Mucosa of stomach (tissue), 1 donor: ENCODE results near the gene TAF6L.
A peak's percentile ranks its signal among the peaks of the same experiment; 100 is the strongest.

Experiments
- H3K27me3 ChIP-seq: one replicate; pipeline ENCODE4 v1.7.0; 2013; ENCODE audit warnings: mild to moderate bottlenecking, low read length; ENCODE audit not compliant: control insufficient read depth, insufficient read depth
- H3K36me3 ChIP-seq: one replicate; pipeline ENCODE4 v1.7.0; 2013; ENCODE audit warnings: low read length; ENCODE audit not compliant: control insufficient read depth, insufficient read depth
- H3K4me1 ChIP-seq: one replicate; pipeline ENCODE4 v1.7.0; 2013; ENCODE audit warnings: mild to moderate bottlenecking, low read length; ENCODE audit not compliant: control insufficient read depth, insufficient read depth
- H3K4me3 ChIP-seq: one replicate; pipeline ENCODE4 v1.7.0; 2013; ENCODE audit warnings: low read length
- H3K9ac ChIP-seq: one replicate; pipeline ENCODE4 v1.7.0; 2013; ENCODE audit warnings: mild to moderate bottlenecking, low read length, moderate library complexity
- H3K9me3 ChIP-seq: one replicate; pipeline ENCODE4 v1.7.0; 2013; ENCODE audit warnings: mild to moderate bottlenecking, low read length, moderate library complexity; ENCODE audit not compliant: control insufficient read depth
- donor health status: Pancreatic carcinoma.

The TAF6L gene

GRCh38 chr11:62774407-62774806 is 3.2 kb downstream of the TAF6L start:
- H3K27me3 ChIP-seq, result no peaks in the 10 kb centered on the region
- H3K9ac ChIP-seq, result no peak overlapping the region
- H3K36me3 ChIP-seq, result peaks cover 7% of the 10 kb centered on the region
- H3K4me3 ChIP-seq, result no peak overlapping the region
- no peaks in the 10 kb centered on the region for H3K9me3 ChIP-seq
- H3K4me1 ChIP-seq, result peaks cover 18% of the 10 kb centered on the region

- H3K9me3 ChIP-seq, result no peaks in the 10 kb centered on the region
- H3K36me3 ChIP-seq, result peaks cover 7% of the 10 kb centered on the region
- peaks cover 7% of the 10 kb centered on the region for H3K4me1 ChIP-seq
- H3K9ac ChIP-seq, result no peak overlapping the region
- no peaks in the 10 kb centered on the region for H3K27me3 ChIP-seq
- H3K4me3 ChIP-seq, result no peak overlapping the region
Observed at GRCh38 chr11:62775646-62776045, 4.5 kb downstream of the TAF6L start.

GRCh38 chr11:62777389-62777788 is 6.2 kb downstream of the TAF6L start:
- Histone ChIP-seq H3K9me3 (no peaks in the 10 kb centered on the region), H3K27me3 (no peaks in the 10 kb centered on the region), H3K36me3 (peaks cover 7% of the 10 kb centered on the region), H3K4me3 (no peak overlapping the region), H3K4me1 (no peaks in the 10 kb centered on the region), H3K9ac (no peak overlapping the region)

- Histone ChIP-seq H3K9me3 (no peaks in the 10 kb centered on the region), H3K9ac (no peak overlapping the region), H3K36me3 (peaks cover 7% of the 10 kb centered on the region), H3K27me3 (no peaks in the 10 kb centered on the region), H3K4me1 (no peaks in the 10 kb centered on the region), H3K4me3 (no peak overlapping the region)
Observed at GRCh38 chr11:62778441-62778840, 7.2 kb downstream of the TAF6L start.

GRCh38 chr11:62782753-62783152 is 11.6 kb downstream of the TAF6L start:
- Histone ChIP-seq H3K9ac (no peak overlapping the region), H3K36me3 (no peaks in the 10 kb centered on the region), H3K4me1 (peaks cover 8% of the 10 kb centered on the region)

GRCh38 chr11:62786318-62787004 is 15.3 kb downstream of the TAF6L start:
- H3K4me1 ChIP-seq, result peaks cover 22% of the 10 kb centered on the region
- peaks cover 11% of the 10 kb centered on the region for H3K36me3 ChIP-seq
- no peaks in the 10 kb centered on the region for H3K9me3 ChIP-seq
- H3K9ac ChIP-seq, result peak overlapping the region; percentile 79
- H3K4me3 ChIP-seq, result peak overlapping the region; percentile 68
- no peaks in the 10 kb centered on the region for H3K27me3 ChIP-seq

More at GRCh38 chr11:62782753-62783152, 11.6 kb downstream of the TAF6L start:
- H3K4me3 ChIP-seq, result no peak overlapping the region
- no peaks in the 10 kb centered on the region for H3K9me3 ChIP-seq
- no peaks in the 10 kb centered on the region for H3K27me3 ChIP-seq

GRCh38 chr11:62787005-62787759 is 16.0 kb downstream of the TAF6L start, which contains the start of gene TMEM179B:
Gene TMEM179B (plus strand): TSS chr11:62787402. CDS start chr11:62787432, 30 bp downstream.
- Histone ChIP-seq H3K9ac (peak within 1 kb of the TSS; percentile 79), H3K27me3 (no peaks in the 10 kb centered on the region), H3K9me3 (no peaks in the 10 kb centered on the region), H3K36me3 (peaks cover 11% of the 10 kb centered on the region), H3K4me3 (peak within 1 kb of the TSS; percentile 68), H3K4me1 (peaks cover 24% of the 10 kb centered on the region)

GRCh38 chr11:62788991-62789390 is 17.8 kb downstream of the TAF6L start:
- H3K36me3 ChIP-seq, result peaks cover 11% of the 10 kb centered on the region
- no peak overlapping the region for H3K4me3 ChIP-seq

GRCh38 chr11:62789576-62789975 is 18.4 kb downstream of the TAF6L start:
- no peak overlapping the region for H3K4me3 ChIP-seq
- H3K9ac ChIP-seq, result no peak overlapping the region
- peaks cover 14% of the 10 kb centered on the region for H3K36me3 ChIP-seq
- H3K27me3 ChIP-seq, result no peaks in the 10 kb centered on the region
- H3K9me3 ChIP-seq, result no peaks in the 10 kb centered on the region
- peaks cover 30% of the 10 kb centered on the region for H3K4me1 ChIP-seq

More at GRCh38 chr11:62788991-62789390, 17.8 kb downstream of the TAF6L start:
- Histone ChIP-seq H3K27me3 (no peaks in the 10 kb centered on the region), H3K9me3 (no peaks in the 10 kb centered on the region), H3K9ac (no peak overlapping the region), H3K4me1 (peaks cover 30% of the 10 kb centered on the region)

GRCh38 chr11:62791501-62792201 is 20.5 kb downstream of the TAF6L start, which contains the start of gene TMEM223:
Gene TMEM223 (minus strand): TSS chr11:62792006. CDS start chr11:62791994, 12 bp downstream.
- H3K36me3 ChIP-seq, result peaks cover 27% of the 10 kb centered on the region
- peaks cover 21% of the 10 kb centered on the region for H3K4me1 ChIP-seq
- peak within 1 kb of the TSS; percentile 77 for H3K9ac ChIP-seq
- no peaks in the 10 kb centered on the region for H3K9me3 ChIP-seq
- H3K4me3 ChIP-seq, result peak within 1 kb of the TSS; percentile 64
- H3K27me3 ChIP-seq, result no peaks in the 10 kb centered on the region

- no peaks in the 10 kb centered on the region for H3K9me3 ChIP-seq
- no peaks in the 10 kb centered on the region for H3K27me3 ChIP-seq
- H3K36me3 ChIP-seq, result peaks cover 27% of the 10 kb centered on the region
- peak overlapping the region; percentile 64 for H3K4me3 ChIP-seq
- H3K9ac ChIP-seq, result peak overlapping the region; percentile 65
- peaks cover 21% of the 10 kb centered on the region for H3K4me1 ChIP-seq
Observed at GRCh38 chr11:62792202-62792575, 21.0 kb downstream of the TAF6L start.
